ENCODE data around the gene KXD1.

DNA sequence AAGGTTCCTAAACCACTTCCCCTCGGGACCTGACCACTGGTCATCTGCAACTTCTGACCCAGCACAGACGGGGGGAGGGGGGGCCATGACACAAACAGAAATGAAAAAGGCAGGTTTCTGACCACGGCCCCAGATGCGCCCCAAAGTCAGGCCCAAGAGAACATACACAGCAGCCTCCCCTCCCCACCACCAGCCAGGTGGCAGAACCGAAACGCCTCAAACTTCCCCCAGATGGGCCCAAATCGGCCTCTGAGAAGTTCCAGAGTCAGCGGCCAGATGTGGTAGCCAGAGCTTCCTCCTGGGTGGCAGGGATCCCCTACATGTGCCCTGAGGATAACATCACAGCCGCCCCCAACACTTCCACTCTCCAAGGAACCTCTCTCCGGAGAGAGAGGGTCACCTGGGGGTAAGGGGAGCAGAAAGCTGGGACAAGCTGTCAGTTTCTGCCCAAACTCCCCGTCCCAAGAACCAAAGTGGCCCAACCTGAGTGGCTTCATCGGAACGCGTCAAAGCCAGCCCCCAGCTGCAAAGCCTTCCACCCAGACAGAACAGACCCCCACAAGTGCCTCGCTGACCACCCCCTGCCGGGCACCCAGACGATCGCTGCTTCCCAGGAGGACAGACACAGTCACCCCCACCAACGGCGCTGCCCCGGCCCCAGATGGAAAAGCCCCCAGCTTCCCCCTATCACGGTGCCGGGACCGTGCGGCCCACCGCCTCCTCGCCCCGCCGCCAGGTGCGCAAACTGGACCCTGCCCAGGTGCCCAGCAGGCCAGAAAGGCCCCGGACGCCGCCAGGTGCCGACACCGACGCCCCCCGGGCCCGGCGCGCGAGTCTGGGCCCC, 36.6 kb upstream of the KXD1 start:
- no peak for TF ChIP-seq EZH2phosphoT487 (IDR thresholded peaks at IDR 0.05; ENCODE audit: borderline replicate concordance, low read length)
- TF ChIP-seq, protein P1, sequence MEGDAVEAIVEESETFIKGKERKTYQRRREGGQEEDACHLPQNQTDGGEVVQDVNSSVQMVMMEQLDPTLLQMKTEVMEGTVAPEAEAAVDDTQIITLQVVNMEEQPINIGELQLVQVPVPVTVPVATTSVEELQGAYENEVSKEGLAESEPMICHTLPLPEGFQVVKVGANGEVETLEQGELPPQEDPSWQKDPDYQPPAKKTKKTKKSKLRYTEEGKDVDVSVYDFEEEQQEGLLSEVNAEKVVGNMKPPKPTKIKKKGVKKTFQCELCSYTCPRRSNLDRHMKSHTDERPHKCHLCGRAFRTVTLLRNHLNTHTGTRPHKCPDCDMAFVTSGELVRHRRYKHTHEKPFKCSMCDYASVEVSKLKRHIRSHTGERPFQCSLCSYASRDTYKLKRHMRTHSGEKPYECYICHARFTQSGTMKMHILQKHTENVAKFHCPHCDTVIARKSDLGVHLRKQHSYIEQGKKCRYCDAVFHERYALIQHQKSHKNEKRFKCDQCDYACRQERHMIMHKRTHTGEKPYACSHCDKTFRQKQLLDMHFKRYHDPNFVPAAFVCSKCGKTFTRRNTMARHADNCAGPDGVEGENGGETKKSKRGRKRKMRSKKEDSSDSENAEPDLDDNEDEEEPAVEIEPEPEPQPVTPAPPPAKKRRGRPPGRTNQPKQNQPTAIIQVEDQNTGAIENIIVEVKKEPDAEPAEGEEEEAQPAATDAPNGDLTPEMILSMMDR (IDR thresholded peaks at IDR 0.05; ENCODE audit: low read depth, low read length, poor library complexity, severe bottlenecking), result no peak
